C4-2B (cell line): ENCODE data around the gene TLE2.

Experiments used
- ZFX ChIP-seq: fragments of 450-650 bp; IDR thresholded peaks from 2 replicates; pipeline ENCODE4 v1.6.1; 2017
- TF ChIP-seq, protein P1 (sequence below): fragments of 450-650 bp; conservative IDR thresholded peaks from 2 replicates; pipeline ENCODE4 v1.5.1; 2017; ENCODE audit warnings: mild to moderate bottlenecking

DNA sequence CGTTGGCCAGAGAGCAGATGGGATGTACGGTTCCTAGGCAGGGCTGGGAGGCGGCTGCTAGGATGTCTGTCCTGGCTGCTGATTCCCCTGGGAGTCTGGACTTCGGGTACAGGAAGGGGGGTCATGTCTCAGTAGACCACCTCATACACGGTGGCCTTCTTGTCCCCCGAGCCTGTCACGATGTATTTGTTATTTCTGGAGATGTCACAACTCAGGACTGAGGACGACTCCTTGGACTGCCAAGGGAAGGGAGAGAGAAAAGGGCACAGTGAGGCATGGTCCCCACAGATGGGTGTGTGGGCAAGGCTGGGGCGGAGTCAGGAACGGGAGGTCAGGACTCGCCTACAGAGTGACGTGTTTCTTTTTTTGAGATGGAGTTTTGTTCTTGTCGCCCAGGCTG lies 31.4 kb downstream of the TLE2 start:
- TF ChIP-seq, protein P1, sequence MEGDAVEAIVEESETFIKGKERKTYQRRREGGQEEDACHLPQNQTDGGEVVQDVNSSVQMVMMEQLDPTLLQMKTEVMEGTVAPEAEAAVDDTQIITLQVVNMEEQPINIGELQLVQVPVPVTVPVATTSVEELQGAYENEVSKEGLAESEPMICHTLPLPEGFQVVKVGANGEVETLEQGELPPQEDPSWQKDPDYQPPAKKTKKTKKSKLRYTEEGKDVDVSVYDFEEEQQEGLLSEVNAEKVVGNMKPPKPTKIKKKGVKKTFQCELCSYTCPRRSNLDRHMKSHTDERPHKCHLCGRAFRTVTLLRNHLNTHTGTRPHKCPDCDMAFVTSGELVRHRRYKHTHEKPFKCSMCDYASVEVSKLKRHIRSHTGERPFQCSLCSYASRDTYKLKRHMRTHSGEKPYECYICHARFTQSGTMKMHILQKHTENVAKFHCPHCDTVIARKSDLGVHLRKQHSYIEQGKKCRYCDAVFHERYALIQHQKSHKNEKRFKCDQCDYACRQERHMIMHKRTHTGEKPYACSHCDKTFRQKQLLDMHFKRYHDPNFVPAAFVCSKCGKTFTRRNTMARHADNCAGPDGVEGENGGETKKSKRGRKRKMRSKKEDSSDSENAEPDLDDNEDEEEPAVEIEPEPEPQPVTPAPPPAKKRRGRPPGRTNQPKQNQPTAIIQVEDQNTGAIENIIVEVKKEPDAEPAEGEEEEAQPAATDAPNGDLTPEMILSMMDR, result no peak
- TF ChIP-seq ZFX, result no peak
